Urinary bladder (tissue), 4 donors: ENCODE data around the gene NEGR1. TPM values are rescaled to one million over a fixed set of nuclear protein-coding genes. Genes with fewer than 3 reads are reported as not detected.

Experiments
- DNase-seq: peaks from one replicate; pipeline ENCODE4 v3.0.0-alpha.2; 2015; ENCODE audit errors: extremely low spot score
- H3K27ac ChIP-seq: one replicate; pipeline ENCODE4 v1.5.1; 2013; ENCODE audit warnings: low read depth, mild to moderate bottlenecking, moderate library complexity
- H3K36me3 ChIP-seq: one replicate; pipeline ENCODE4 v1.6.1; 2013; ENCODE audit warnings: mild to moderate bottlenecking, moderate library complexity; ENCODE audit not compliant: insufficient read depth
- H3K4me1 ChIP-seq: one replicate; pipeline ENCODE4 v1.6.1; 2013; ENCODE audit warnings: mild to moderate bottlenecking, moderate library complexity; ENCODE audit not compliant: insufficient read depth
- H3K4me3 ChIP-seq: one replicate; pipeline ENCODE4 v1.5.1; 2013; ENCODE audit warnings: low read depth, low read length
- WGBS: extraction: QIAGEN DNeasy Blood & Tissue Kit; methylation state at CpG from one replicate; pipeline ENCODE4 v1.1.7; 2013; 5-methylcytosine and 5-hydroxymethylcytosine counted together
- polyA plus RNA-seq: library from polyadenylated mRNA; stranded (reverse); fragments of 200-250 nt; gene quantifications from one replicate; pipeline ENCODE4 v1.2.3, GENCODE V29; 2013
- total RNA-seq: library from RNA; depleted of rRNA; stranded (reverse); fragments of >200 nt; gene quantifications from one replicate; pipeline ENCODE4 v1.2.3, GENCODE V29; 2014
- donor health status: healthy with polysubstance abuse.
- donor health status: healthy.

The NEGR1 gene
- total and polyA plus RNA-seq, 2 donors, result 38.2 to 92.3 TPM

DNA sequence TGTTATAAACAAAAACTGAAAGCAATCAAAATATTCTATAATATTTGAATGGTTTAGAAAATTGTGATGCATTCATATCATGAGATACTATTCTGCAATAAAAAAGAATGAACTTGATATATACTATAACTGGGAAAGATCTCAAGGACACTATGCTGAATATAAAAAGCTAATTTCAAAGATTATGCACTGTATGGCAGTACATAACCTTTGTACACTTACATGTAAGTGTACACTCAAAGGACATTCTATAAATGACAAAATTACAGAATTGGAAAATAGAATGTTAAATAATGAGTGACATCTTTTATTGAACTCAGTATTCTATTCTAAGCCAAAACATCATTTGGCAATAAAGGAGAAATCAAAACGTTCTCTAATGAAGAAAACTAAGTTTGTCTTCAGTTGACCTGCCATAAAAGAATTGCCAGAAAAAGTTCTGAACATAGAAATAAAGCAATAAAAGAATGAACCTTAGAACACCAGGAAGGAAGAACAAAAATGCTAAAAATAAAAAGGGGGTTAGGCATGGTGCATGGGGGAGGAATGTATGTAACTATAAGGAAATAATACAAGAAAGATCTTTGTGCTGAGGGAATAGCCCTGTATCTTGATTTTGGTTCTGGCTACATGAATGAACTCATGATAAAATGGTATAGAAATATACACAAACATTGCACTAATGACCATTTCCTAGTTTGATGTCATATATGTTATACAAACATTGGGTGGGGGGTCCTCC lies 519.7 kb downstream of the NEGR1 start:
- DNase-seq, result no peak
- no peaks in the 10 kb centered on the region for H3K36me3 ChIP-seq
- H3K4me1 ChIP-seq, result no peaks in the 10 kb centered on the region
- 61% methylated on average over 1 of the region's 1 CpG for WGBS
- H3K4me3 ChIP-seq, result no peak overlapping the region
- no peak overlapping the region for H3K27ac ChIP-seq

DNA sequence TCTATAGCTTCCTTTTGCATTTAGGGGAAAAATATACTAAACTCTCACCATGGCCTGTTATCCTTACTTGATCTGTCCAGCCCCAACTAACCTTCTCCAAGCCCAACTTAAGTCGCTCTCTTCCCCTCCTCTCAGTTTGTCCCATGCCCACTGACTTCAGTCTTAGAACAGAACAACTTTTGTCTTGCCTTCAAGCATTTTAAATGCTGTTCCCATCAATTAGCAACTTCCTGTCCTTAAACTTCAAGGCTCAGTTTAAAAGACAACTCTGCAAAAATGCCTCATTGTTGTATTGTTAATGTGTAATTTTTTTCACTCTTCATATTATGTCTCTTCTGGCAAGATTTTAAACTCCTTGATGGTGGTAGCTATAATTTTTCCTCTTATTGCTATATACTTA lies 526.9 kb downstream of the NEGR1 start:
- WGBS, result 98% methylated on average over 1 of the region's 1 CpG
- H3K4me3 ChIP-seq, result no peak overlapping the region
- DNase-seq, result no peak
- no peaks in the 10 kb centered on the region for H3K4me1 ChIP-seq
- no peaks in the 10 kb centered on the region for H3K36me3 ChIP-seq
- no peak overlapping the region for H3K27ac ChIP-seq

- Histone ChIP-seq H3K4me1 (no peaks in the 10 kb centered on the region), H3K4me3 (no peak overlapping the region), H3K27ac (no peak overlapping the region), H3K36me3 (no peaks in the 10 kb centered on the region)
- DNase-seq, result no peak
- 86% methylated on average over 4 of the region's 4 CpGs for WGBS
Observed at GRCh38 chr1:71753746-71754145, 528.6 kb downstream of the NEGR1 start.

- Histone ChIP-seq H3K4me3 (no peak overlapping the region), H3K27ac (no peak overlapping the region), H3K4me1 (no peaks in the 10 kb centered on the region), H3K36me3 (no peaks in the 10 kb centered on the region)
- no peak for DNase-seq
Observed at GRCh38 chr1:71745326-71745725, 537.0 kb downstream of the NEGR1 start.

GRCh38 chr1:71743862-71744261 lies 538.5 kb downstream of the NEGR1 start:
- Histone ChIP-seq H3K36me3 (no peaks in the 10 kb centered on the region), H3K27ac (no peak overlapping the region), H3K4me3 (no peak overlapping the region), H3K4me1 (no peaks in the 10 kb centered on the region)
- no peak for DNase-seq
- 74% methylated on average over 2 of the region's 2 CpGs for WGBS

GRCh38 chr1:71738910-71739309 lies 543.4 kb downstream of the NEGR1 start:
- no peak overlapping the region for H3K27ac ChIP-seq
- 76% methylated on average over 2 of the region's 2 CpGs for WGBS
- H3K4me3 ChIP-seq, result no peak overlapping the region
- DNase-seq, result no peak
- H3K4me1 ChIP-seq, result no peaks in the 10 kb centered on the region
- H3K36me3 ChIP-seq, result no peaks in the 10 kb centered on the region

DNA sequence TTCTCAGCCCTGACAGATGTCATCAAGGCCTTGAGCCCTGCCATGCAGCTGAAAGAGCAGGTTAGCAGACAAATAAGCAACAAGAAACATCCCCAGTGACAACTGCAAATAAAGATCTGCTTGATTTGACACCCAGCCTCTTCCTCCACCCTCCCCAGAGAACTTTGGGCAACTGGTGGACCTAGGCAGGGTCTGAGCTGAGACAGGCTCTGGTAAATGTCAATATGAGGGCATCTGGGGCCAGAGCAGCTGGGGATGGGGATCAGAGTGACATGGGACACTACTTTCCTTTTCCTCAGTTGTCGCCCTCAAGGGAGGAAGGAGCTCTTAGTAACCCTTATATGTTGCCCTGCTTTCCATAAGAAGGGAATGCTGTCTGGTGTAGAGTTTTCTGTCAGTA lies 544.1 kb downstream of the NEGR1 start:
- WGBS, result 100% methylated on average over 1 of the region's 1 CpG
- DNase-seq, result no peak
- no peak overlapping the region for H3K4me3 ChIP-seq
- no peaks in the 10 kb centered on the region for H3K4me1 ChIP-seq
- H3K36me3 ChIP-seq, result no peaks in the 10 kb centered on the region
- no peak overlapping the region for H3K27ac ChIP-seq

- H3K4me3 ChIP-seq, result no peak overlapping the region
- WGBS, result 85% methylated on average over 3 of the region's 3 CpGs
- DNase-seq, result no peak
- no peaks in the 10 kb centered on the region for H3K36me3 ChIP-seq
- H3K27ac ChIP-seq, result no peak overlapping the region
- no peaks in the 10 kb centered on the region for H3K4me1 ChIP-seq
Observed at GRCh38 chr1:71737768-71738167, 544.6 kb downstream of the NEGR1 start.

- no peaks in the 10 kb centered on the region for H3K36me3 ChIP-seq
- 31% methylated on average over 2 of the region's 2 CpGs for WGBS
- no peaks in the 10 kb centered on the region for H3K4me1 ChIP-seq
- no peak overlapping the region for H3K27ac ChIP-seq
- DNase-seq, result no peak
- no peak overlapping the region for H3K4me3 ChIP-seq
Observed at GRCh38 chr1:71733121-71733520, 549.2 kb downstream of the NEGR1 start.

DNA sequence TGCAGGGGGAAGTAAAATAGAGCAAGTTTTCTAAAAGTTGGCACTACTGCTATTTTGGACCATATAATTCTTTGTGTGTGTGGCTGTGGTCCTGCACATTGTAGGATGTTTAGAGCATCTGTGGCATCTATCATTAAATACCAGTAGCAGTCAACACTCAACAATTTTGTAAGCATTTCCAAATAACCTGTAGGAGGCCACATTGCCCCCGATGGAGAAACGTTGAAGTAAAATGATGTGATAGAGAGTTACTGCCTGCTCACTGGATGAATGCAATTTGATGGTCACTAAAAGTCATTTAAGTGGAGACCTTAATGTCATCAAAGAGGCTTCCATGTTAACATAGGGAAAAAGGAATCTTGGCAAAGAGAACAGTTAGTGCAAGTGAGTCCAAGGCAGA lies 560.8 kb downstream of the NEGR1 start:
- WGBS, result 81% methylated on average over 2 of the region's 2 CpGs
- no peak overlapping the region for H3K27ac ChIP-seq
- DNase-seq, result no peak
- no peaks in the 10 kb centered on the region for H3K36me3 ChIP-seq
- H3K4me3 ChIP-seq, result no peak overlapping the region
- no peaks in the 10 kb centered on the region for H3K4me1 ChIP-seq

- no peak overlapping the region for H3K4me3 ChIP-seq
- WGBS, result 62% methylated on average over 2 of the region's 2 CpGs
Observed at GRCh38 chr1:71719330-71719729, 563.0 kb downstream of the NEGR1 start.

DNA sequence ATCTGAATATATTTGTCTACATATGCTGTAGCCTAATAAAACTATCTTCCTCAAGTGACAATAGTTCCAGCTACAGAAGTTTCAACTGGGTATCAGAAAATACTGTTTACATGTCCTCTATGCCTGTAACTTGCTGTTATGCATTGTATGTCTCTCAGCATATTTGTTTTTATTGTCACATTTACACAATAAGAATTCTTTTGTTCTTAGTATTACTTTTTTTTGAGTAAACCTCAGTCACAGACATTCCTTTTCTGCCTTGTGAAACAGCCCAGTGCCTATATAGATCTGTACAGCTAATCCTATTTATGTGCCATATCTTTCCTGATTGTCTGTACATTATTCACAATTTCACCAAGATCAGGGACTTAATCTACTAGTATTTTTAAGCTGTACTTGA lies 565.2 kb downstream of the NEGR1 start:
- Histone ChIP-seq H3K36me3 (no peaks in the 10 kb centered on the region), H3K4me1 (no peaks in the 10 kb centered on the region), H3K4me3 (no peak overlapping the region), H3K27ac (no peak overlapping the region)
- no peak for DNase-seq

More at GRCh38 chr1:71719330-71719729, 563.0 kb downstream of the NEGR1 start:
- H3K27ac ChIP-seq, result no peak overlapping the region
- DNase-seq, result no peak
- no peaks in the 10 kb centered on the region for H3K36me3 ChIP-seq
- no peaks in the 10 kb centered on the region for H3K4me1 ChIP-seq

DNA sequence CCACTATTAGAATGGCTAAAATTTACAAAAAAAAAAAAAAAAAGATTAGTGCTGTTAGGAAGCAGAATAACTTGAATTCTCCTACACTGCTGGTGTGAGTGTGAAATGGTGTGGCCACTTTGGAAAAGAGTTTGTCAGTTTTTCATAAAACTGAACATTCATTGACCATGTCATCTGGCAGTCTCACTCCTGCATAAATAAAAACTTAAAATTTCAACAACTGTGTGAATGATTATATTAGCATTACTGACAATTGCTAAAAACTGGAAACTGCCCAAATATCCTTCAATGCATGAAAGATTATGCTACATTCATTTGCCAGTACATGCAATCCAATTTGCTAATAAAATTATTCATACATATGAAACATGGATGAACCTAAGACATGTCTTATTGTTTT lies 570.9 kb downstream of the NEGR1 start:
- Histone ChIP-seq H3K4me1 (no peaks in the 10 kb centered on the region), H3K4me3 (no peak overlapping the region), H3K27ac (no peak overlapping the region), H3K36me3 (no peaks in the 10 kb centered on the region)
- no peak for DNase-seq

DNA sequence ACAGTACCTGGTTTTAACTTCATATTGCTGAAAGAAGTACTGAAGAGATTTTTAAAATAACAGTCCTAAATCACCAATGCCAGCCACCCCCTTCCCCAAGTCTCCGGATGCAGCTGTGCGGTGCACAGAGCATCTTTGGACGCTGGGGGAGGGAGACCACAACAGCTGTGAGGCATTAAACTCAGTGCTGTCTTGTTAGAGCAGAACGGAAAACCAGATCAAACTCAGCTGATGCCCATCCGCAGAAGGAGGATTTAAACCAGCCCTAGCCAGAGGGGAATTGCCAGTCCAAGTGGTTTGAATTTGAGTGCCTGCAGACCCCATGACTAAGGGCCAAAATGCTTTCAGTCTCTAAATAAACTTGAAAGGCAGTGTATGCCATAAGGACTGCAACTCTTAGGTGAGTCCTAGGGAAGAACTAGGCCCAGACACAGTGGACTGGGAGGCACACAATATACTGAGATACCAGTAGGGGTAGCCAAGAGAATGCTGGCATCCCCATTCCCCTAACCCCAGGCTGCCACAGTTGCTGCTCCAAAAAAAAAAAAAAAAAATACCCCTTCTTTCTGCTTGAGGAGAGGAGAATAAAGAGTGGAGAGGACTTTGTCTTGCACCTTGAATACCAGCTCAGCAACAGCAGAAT lies 576.2 kb downstream of the NEGR1 start:
- DNase-seq, result no peak
- H3K36me3 ChIP-seq, result no peaks in the 10 kb centered on the region
- 64% methylated on average over 5 of the region's 5 CpGs for WGBS

More for the DNA sequence above, 576.2 kb downstream of the NEGR1 start:
- H3K27ac ChIP-seq, result no peak overlapping the region
- H3K4me3 ChIP-seq, result no peak overlapping the region
- no peaks in the 10 kb centered on the region for H3K4me1 ChIP-seq
